T-helper 1 cell treated with Interleukin-12 subunit alpha and Interleukin-12 subunit beta and Interleukin-4 antibody, amounts not matched to agents 30 μg/mL and 1 μg/mL, for 36 hours (primary cell): ENCODE results near the gene CHRNA10.
"Not testable (repeated sequence)": the region's sequence is repeated elsewhere in the genome, so short reads cannot be mapped to it uniquely, and the experiment has no call there.

Source experiments
- H3K27ac Mint-ChIP-seq: one replicate; pipeline ENCODE4 v1.8.0; 2021; ENCODE audit warnings: mild to moderate bottlenecking, mixed read lengths
- H3K27me3 Mint-ChIP-seq: one replicate; pipeline ENCODE4 v1.8.0; 2021; ENCODE audit warnings: low read depth, mixed read lengths
- H3K36me3 Mint-ChIP-seq: one replicate; pipeline ENCODE4 v1.8.0; 2021; ENCODE audit warnings: low read depth, mixed read lengths
- H3K4me1 Mint-ChIP-seq: one replicate; pipeline ENCODE4 v1.8.0; 2021; ENCODE audit warnings: low read depth, mixed read lengths
- H3K4me3 Mint-ChIP-seq: one replicate; pipeline ENCODE4 v1.8.0; 2021; ENCODE audit warnings: mild to moderate bottlenecking, moderate library complexity, mixed read lengths
- H3K9me3 Mint-ChIP-seq: one replicate; pipeline ENCODE4 v1.8.0; 2021; ENCODE audit warnings: mixed read lengths

CHRNA10 gene

DNA sequence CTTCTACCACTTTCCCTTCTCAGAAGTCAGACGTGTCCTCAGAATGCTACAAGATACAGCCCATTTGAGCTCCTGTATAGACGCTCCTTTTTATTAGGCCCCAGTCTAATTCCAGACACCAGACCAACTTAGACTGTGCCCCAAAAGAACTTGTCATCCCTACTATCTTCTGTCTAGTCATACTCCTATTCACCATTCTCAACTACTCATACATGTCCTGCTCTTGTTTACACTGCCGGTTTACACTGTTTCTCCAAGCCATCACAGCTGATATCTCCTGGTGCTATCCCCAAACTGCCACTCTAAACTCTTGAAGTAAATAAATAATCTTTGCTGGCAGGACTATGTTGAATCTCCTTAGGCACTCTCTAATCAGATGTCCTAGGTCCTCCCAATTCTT is 18.7 kb downstream of the CHRNA10 start:
- H3K9me3 Mint-ChIP-seq, H3K27ac Mint-ChIP-seq, H3K4me3 Mint-ChIP-seq, H3K36me3 Mint-ChIP-seq, H3K4me1 Mint-ChIP-seq: not testable (repeated sequence)
- peaks cover 35% of the 10 kb centered on the region for H3K27me3 Mint-ChIP-seq

DNA sequence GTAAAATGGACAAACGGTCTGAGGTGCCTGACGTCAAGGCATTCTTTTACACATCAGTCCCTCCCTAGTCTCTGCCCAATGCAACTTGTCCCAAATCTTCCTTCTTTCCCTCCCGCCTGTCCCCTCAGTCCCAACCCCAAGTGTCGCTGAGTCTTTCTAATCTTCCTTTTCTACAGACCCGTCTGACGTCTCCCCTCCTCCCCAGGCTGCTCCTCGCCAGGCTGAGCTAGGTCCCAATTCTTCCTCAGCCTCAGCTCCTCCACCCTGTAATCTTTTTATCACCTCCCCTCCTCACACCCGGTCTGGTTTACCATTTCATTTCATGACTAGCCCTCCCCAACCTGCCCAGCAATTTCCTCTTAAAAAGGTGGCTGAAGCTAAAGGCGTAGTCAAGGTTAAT is 21.8 kb downstream of the CHRNA10 start:
- H3K27me3 Mint-ChIP-seq, result peaks cover 47% of the 10 kb centered on the region
- H3K4me1 Mint-ChIP-seq, H3K4me3 Mint-ChIP-seq, H3K36me3 Mint-ChIP-seq, H3K27ac Mint-ChIP-seq, H3K9me3 Mint-ChIP-seq: not testable (repeated sequence)

DNA sequence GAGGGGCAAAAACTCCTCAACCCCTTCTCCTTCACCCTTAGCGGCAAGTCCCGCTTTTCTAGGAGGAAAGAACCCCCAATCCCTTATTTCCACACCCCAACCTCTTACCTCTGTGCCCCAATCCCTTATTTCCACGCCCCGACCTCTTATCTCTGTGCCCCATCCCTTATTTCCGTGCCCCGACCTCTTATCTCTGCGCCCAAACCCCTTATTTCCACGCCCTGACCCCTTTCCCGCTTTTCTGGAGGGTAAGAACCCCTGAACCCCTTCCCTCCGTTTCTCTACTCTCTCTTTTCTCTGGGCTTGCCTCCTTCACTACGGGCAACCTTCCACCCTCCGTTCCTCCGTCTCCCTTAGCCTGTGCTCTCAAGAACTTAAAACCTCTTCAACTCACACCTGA is 22.3 kb downstream of the CHRNA10 start:
- H3K4me1 Mint-ChIP-seq, H3K4me3 Mint-ChIP-seq, H3K9me3 Mint-ChIP-seq, H3K36me3 Mint-ChIP-seq, H3K27ac Mint-ChIP-seq: not testable (repeated sequence)
- peaks cover 52% of the 10 kb centered on the region for H3K27me3 Mint-ChIP-seq

DNA sequence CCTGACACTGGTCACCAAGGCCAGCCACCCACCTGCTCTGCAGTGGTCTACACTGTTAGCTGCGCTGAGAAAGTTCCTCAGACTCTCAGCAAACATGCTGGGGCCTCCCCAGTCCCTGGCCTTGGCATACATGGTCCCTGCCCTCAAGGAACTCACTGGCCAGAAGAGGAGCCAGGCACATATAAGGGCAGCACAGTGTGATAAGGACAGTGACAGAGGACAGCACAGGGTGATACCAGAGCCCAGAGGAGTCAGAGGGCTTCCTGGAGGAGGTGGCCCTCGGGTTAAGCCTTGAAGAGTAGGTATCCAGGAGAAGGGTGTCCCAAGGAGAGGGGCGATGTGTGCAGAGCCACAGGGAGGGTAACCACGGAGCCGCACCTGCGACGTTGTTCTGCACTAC is 25.6 kb downstream of the CHRNA10 start:
- Mint-ChIP-seq H3K4me1 (peaks cover 3% of the 10 kb centered on the region), H3K27ac (no peak overlapping the region), H3K4me3 (no peak overlapping the region), H3K36me3 (no peaks in the 10 kb centered on the region), H3K27me3 (peaks cover 69% of the 10 kb centered on the region), H3K9me3 (no peaks in the 10 kb centered on the region)

DNA sequence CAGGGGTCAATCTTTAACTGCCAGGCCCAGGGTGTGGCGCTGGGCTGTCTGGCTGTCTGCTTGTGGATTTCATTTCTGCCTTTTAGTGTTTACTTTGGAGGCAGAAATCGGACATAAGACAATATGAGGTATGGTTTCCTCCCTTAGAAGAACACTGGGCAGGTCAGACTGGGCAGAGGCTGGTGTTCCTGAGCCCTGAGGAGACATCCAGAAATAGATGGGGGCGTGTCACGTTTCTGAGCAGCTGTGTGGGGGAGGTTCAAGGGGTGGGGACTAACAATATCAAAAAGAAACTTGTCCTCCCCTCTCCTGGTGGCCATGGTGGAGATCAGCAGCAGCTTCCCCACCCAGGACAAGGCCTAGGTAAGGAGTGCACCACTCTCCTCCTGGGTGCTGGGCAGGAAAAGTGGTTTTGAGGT is 26.4 kb downstream of the CHRNA10 start, which contains the start of gene ART1:
ART1 (plus strand) TSS at position 312 of the 419 bp plus-strand sequence. CDS start 14,086 bp downstream, outside the sequence.
- Mint-ChIP-seq H3K27me3 (peaks cover 62% of the 10 kb centered on the region), H3K4me1 (peaks cover 3% of the 10 kb centered on the region), H3K36me3 (no peaks in the 10 kb centered on the region), H3K4me3 (no peak within 1 kb of the TSS), H3K27ac (no peak within 1 kb of the TSS), H3K9me3 (no peaks in the 10 kb centered on the region)

DNA sequence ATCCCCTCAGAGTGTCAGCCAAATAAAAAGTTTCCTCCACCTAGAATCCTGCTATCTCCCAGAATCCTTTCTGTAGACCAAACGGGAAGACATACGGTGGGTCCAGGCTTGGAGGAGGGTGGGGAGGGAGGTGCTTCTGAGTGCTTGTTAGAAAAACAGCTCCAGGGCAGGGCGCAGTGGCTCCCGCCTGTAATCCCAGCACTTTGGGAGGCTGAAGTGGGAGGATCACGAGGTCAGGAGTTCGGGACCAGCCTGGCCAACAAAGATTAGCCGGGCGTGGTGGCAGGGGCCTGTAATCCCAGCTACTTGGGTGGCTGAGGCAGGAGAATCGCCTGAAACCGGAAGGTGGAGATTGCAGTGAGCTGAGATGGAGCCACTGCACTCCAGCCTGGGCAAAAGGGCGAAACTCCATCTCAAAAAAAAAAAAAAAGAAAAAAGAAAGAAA is 28.1 kb downstream of the CHRNA10 start:
- peaks cover 50% of the 10 kb centered on the region for H3K27me3 Mint-ChIP-seq
- not testable (repeated sequence) for H3K4me3 Mint-ChIP-seq, H3K4me1 Mint-ChIP-seq, H3K36me3 Mint-ChIP-seq, H3K27ac Mint-ChIP-seq, H3K9me3 Mint-ChIP-seq

DNA sequence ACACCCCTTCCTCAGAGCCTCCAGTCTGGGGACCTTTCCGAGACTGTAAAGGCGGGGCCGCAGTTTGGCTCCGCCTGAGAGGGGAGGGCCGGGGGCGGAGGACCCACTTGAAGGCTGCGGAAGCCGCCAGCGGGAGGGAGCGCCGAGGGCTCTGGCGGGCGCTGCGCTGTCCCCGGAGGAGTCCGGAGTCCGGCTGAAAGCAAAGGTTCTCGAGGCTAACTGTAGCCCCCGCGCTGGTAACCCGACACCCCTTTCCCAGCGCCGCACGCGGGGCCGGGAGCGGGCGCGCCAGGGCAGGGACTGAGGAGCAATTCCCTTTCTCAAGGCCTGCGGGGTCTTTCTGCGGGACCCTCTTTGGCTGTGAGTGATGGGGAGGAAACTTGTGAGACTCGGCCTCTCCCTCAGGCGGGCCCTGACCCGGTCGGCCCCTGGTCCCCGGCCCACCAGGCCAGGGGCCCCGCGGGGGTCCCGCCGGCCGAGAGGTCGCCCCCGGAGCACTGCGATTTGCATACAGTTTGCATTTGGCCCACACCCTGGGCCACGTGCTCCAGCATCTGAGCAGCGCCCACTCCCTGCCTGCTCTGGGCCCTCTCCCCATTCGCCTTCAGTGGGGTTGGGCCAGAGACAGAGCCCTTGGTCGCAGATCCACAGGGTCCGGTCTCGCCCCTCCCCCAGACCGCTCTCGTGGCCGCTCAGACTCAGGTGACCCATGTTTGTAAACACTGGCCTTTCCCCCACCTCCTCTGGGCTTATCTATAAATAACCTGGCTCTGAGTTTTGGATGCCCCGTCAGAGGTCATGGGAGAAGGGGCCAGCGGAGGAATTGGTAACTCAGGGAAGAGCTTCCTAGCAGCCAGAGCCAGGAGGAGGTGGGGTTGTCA is 28.9 kb downstream of the CHRNA10 start:
- H3K4me1 Mint-ChIP-seq, result peaks cover 3% of the 10 kb centered on the region
- peaks cover 46% of the 10 kb centered on the region for H3K27me3 Mint-ChIP-seq
- H3K9me3 Mint-ChIP-seq, result no peaks in the 10 kb centered on the region
- H3K4me3 Mint-ChIP-seq, result peak overlapping the region; percentile 58
- no peaks in the 10 kb centered on the region for H3K36me3 Mint-ChIP-seq
- H3K27ac Mint-ChIP-seq, result no peak overlapping the region

DNA sequence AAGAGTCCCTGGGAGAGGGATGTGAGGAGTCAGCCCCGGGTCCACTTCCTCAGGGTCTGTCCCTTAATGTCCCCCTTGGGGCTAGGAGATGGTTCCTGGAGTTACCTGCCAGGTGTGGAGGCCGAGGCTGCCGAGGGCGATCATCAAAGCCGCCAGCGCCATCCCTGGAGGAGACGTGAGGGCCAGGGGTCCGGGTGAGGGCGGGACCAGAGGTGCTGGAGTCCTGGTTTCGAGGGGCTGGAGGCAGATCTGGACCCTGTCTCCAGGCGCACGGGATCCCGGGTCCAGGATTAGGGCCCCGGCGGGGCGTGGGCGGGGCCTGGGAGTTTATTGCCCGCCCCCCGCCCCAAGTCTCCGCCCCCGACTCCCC is 29.5 kb downstream of the CHRNA10 start, which contains the start of gene ART5:
ART5 (minus strand) TSS at position 292 of the 370 bp plus-strand sequence; CDS start at position 162, 130 bp downstream.
- Mint-ChIP-seq H3K27me3 (peaks cover 43% of the 10 kb centered on the region), H3K9me3 (no peaks in the 10 kb centered on the region), H3K4me3 (peak within 1 kb of the TSS; percentile 58), H3K4me1 (peaks cover 3% of the 10 kb centered on the region), H3K36me3 (no peaks in the 10 kb centered on the region), H3K27ac (no peak within 1 kb of the TSS)

DNA sequence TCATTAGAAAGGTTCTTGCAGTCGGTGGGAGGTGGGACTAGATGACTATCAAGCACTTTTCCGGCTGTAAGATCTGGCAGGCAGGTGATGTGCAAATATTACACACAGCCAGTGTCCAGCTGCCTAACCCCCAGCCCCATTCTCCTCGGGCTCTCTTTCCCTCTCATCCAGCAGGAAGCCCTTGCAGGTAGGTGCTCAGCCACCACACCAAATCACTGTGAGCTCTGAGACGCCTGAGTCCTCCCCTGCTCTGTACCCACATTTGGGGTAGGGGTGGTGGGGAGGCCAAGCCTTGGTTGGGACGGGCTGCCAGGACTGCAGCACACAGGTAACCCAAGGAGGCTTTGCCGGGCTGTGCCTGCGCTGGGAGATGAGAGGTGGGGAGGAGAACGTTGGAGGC is 30.0 kb downstream of the CHRNA10 start:
- Mint-ChIP-seq H3K9me3 (no peaks in the 10 kb centered on the region), H3K27ac (no peak overlapping the region), H3K27me3 (peaks cover 41% of the 10 kb centered on the region), H3K4me3 (peak overlapping the region; percentile 27), H3K4me1 (peaks cover 3% of the 10 kb centered on the region), H3K36me3 (no peaks in the 10 kb centered on the region)

DNA sequence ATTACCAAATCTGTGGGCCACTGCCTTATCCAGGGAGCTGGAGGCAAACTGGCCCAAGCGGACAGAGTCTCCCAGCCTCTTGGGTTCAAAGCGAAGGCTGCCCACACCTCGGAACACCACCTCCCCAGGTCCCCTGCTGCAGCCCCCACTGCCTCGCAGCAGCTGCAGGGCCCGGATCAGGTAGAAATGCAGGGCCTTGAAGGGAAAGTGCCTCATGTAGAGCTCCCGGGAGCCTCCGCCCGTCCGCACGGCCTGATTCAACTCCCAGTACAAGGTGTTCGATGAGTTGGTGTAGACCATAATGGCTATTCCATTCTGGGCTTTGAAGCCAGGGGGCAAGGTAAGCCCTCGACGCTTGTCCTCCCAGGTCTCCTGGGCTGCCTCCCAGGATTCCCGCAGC is 31.3 kb downstream of the CHRNA10 start:
- Mint-ChIP-seq H3K9me3 (no peaks in the 10 kb centered on the region), H3K27me3 (peaks cover 39% of the 10 kb centered on the region), H3K36me3 (no peaks in the 10 kb centered on the region), H3K4me3 (no peak overlapping the region), H3K4me1 (peaks cover 3% of the 10 kb centered on the region), H3K27ac (no peak overlapping the region)

DNA sequence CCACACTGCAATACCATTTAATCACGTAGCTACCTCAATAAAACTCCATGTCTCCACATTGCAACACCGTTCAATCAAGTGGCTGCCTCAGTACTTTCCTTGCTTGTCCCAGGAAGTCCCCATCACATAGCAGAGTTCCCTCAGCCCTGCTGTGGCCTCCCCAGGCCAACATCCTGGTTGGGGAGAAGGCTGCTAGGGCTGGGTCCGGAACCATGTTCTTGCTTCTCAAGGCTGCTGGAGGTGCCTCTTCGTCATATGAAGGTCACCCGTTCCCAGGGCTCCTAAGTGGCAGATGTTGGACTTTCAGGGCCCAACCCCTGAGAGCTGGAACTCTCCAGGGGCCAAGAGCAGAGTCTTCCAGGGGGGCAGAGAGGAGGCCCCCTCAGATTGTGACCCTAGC is 32.7 kb downstream of the CHRNA10 start:
- H3K9me3 Mint-ChIP-seq, result no peaks in the 10 kb centered on the region
- peaks cover 3% of the 10 kb centered on the region for H3K4me1 Mint-ChIP-seq
- H3K27me3 Mint-ChIP-seq, result peaks cover 25% of the 10 kb centered on the region

DNA sequence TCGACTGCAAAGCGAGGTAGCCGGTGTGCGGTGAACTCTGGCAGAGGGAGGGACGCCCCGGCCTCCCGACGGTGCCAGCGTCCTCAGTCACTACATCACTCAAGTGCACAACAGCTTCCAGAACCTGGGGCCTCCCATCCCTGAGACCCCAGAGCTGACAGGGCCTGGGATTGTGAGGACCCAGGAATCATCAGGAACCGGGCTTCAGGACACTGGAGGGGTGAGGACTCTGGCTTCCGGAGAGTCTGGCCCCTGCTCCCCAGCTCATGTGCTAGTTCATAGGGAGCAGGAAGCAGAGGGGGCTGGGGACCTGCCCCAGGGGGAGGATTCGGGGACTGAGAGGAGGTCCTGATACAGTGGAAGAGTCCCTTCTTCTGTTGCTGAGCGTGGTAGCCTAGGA is 34.0 kb downstream of the CHRNA10 start:
- no peak overlapping the region for H3K4me3 Mint-ChIP-seq
- no peak overlapping the region for H3K27ac Mint-ChIP-seq
- no peaks in the 10 kb centered on the region for H3K4me1 Mint-ChIP-seq
- H3K9me3 Mint-ChIP-seq, result no peaks in the 10 kb centered on the region
- no peaks in the 10 kb centered on the region for H3K36me3 Mint-ChIP-seq
- H3K27me3 Mint-ChIP-seq, result peaks cover 14% of the 10 kb centered on the region

More for the DNA sequence above, 32.7 kb downstream of the CHRNA10 start:
- Mint-ChIP-seq H3K27ac (no peak overlapping the region), H3K4me3 (no peak overlapping the region), H3K36me3 (no peaks in the 10 kb centered on the region)

DNA sequence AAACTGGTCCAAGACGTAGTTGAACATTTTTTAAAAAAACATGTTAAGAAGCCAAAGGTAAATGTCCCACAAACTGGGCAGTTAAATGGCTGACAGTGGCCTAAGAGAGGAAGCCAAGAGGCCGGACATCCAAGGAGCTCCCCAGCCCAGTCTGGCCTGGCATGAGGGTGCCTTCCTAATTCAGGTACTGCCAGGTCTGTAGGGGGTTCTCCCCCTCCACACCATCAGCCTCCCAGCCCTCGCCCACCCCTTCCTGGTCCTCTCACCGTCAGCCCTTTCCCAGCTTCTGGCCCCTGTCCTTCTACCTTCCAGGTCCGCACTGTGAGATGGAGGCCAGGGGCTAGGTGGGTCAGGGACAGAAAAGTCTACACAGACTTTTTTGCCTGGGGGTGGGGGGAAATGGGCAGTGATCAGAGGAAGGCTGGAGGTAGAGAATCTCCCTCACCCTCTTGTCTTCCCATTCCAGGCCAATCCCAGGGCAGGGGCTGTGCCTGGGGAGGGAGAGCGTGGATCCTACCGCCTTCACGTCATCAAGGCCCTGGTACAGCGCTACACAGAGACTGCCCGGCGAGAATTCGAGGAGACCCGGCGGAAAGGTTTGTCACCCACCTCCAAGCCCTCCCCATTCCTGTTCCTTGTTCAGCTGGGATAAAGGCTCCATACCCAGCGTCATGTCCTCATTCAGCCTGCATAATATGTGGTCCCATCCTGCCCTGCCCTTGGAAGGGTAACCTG is 35.4 kb downstream of the CHRNA10 start:
- Mint-ChIP-seq H3K27ac (no peak overlapping the region), H3K4me1 (no peaks in the 10 kb centered on the region), H3K4me3 (no peak overlapping the region), H3K36me3 (no peaks in the 10 kb centered on the region), H3K27me3 (peaks cover 5% of the 10 kb centered on the region), H3K9me3 (no peaks in the 10 kb centered on the region)

DNA sequence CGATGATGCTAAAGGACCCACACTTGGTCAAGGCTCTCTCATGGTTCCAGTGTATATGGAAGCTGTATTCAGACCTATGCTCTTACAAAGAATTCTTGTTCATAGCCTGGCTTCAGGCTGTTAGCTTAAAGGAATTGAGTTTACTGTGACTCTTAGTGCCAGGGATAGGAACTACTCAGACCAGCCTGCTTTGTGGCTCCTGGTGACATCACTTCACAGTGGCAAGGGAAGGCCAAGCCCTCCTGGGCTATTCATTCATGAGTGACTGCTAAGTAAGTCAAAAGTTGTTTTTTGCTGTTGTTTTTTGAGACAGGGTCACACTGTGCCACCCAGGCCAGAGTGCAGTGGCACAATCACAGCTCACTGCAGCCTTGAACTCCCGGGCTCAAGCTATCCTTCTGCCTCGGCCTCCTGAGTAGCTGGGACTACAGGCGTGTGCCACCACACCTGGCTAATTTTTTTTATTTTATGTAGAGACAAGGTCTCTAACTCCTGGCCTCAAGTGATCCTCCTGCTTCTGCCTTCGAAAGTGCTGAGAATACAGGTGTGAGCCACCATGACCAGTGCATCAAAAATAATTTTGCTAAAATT is 39.0 kb downstream of the CHRNA10 start:
- Mint-ChIP-seq H3K4me3 (no peak overlapping the region), H3K27me3 (no peaks in the 10 kb centered on the region), H3K9me3 (no peaks in the 10 kb centered on the region), H3K36me3 (no peaks in the 10 kb centered on the region), H3K4me1 (no peaks in the 10 kb centered on the region), H3K27ac (no peak overlapping the region)
